WTC11 (cell line): Measurements from ENCODE around the gene EYA2. TPM values are rescaled to one million over a fixed set of nuclear protein-coding genes. Genes with fewer than 3 reads are reported as not detected.

Experiments
- ATAC-seq: fragments of 200-7000 bp; cut with Tn5 transposase; 2 replicates; pipeline ENCODE4 v1.10.0; 2021; ENCODE audit warnings: mild to moderate bottlenecking, moderate library complexity
- CTCF ChIA-PET: fragments of 300-600 bp; sonication (Branson Sonifier 250); formaldehyde crosslinking; loops from one replicate; lab custom pipeline; 2021; ENCODE audit warnings: antibody characterized with exemption; lab: Charles Lee
- POLR2A ChIA-PET: fragments of 350-600 bp; sonication (Branson Sonifier 250); formaldehyde crosslinking; loops from one replicate; lab custom pipeline; 2021; ENCODE audit warnings: antibody characterized with exemption; lab: Charles Lee
- DNase-seq: peaks from one replicate; pipeline ENCODE4 v3.0.0; 2021; ENCODE audit warnings: low spot score
- H3K27ac Mint-ChIP-seq: 2 replicates; pipeline ENCODE4 v1.8.0; 2021; ENCODE audit warnings: mixed read lengths
- H3K27me3 Mint-ChIP-seq: 2 replicates; pipeline ENCODE4 v1.8.0; 2021; ENCODE audit warnings: low read depth, mild to moderate bottlenecking, moderate library complexity, mixed read lengths
- H3K36me3 Mint-ChIP-seq: 2 replicates; pipeline ENCODE4 v1.8.0; 2021; ENCODE audit warnings: mixed read lengths
- H3K4me1 Mint-ChIP-seq: 2 replicates; pipeline ENCODE4 v1.8.0; 2022; ENCODE audit warnings: mixed read lengths
- H3K4me3 Mint-ChIP-seq: 2 replicates; pipeline ENCODE4 v1.8.0; 2021; ENCODE audit warnings: mild to moderate bottlenecking, moderate library complexity, mixed read lengths
- H3K9me3 Mint-ChIP-seq: 2 replicates; pipeline ENCODE4 v1.8.0; 2021; ENCODE audit warnings: mixed read lengths
- CREB1 ChIP-seq: sonication (generic); formaldehyde crosslinking; IDR thresholded peaks from 2 replicates; pipeline ENCODE4 v1.8.0; 2023; ENCODE audit warnings: mild to moderate bottlenecking, missing genetic modification reagents
- CREM ChIP-seq: sonication (generic); formaldehyde crosslinking; IDR thresholded peaks from 2 replicates; pipeline ENCODE4 v1.8.1; 2022; ENCODE audit warnings: mild to moderate bottlenecking, missing genetic modification reagents, moderate library complexity
- ELF4 ChIP-seq: sonication (generic); formaldehyde crosslinking; IDR thresholded peaks from 2 replicates; pipeline ENCODE4 v1.8.1; 2022; ENCODE audit warnings: low read depth, mild to moderate bottlenecking, moderate library complexity, missing genetic modification reagents
- ERG ChIP-seq: fragments of 250-450 bp; sonication (Bioruptor Pico); IDR thresholded peaks from 2 replicates; pipeline ENCODE4 v1.8.0; 2021; ENCODE audit warnings: mild to moderate bottlenecking
- HMGA2 ChIP-seq: fragments of 250-450 bp; sonication (Bioruptor Pico); IDR thresholded peaks from 2 replicates; pipeline ENCODE4 v1.4.0; 2021; ENCODE audit warnings: mild to moderate bottlenecking, moderate library complexity
- JUN ChIP-seq: sonication (generic); formaldehyde crosslinking; IDR thresholded peaks from 2 replicates; pipeline ENCODE4 v1.8.0; 2023; ENCODE audit warnings: mild to moderate bottlenecking, missing genetic modification reagents
- MAX ChIP-seq: sonication (generic); formaldehyde crosslinking; IDR thresholded peaks from 2 replicates; pipeline ENCODE4 v1.8.0; 2022; ENCODE audit warnings: mild to moderate bottlenecking, missing genetic modification reagents
- NFATC4 ChIP-seq: fragments of 250-450 bp; sonication (Bioruptor Pico); IDR thresholded peaks from 2 replicates; pipeline ENCODE4 v1.9.0; 2021; ENCODE audit warnings: mild to moderate bottlenecking
- NFE2L1 ChIP-seq: sonication (generic); formaldehyde crosslinking; IDR thresholded peaks from 2 replicates; pipeline ENCODE4 v1.8.1; 2023; ENCODE audit warnings: missing genetic modification reagents
- SMAD4 ChIP-seq: sonication (generic); formaldehyde crosslinking; IDR thresholded peaks from 2 replicates; pipeline ENCODE4 v1.8.0; 2022; ENCODE audit warnings: mild to moderate bottlenecking, missing genetic modification reagents
- ZBTB43 ChIP-seq: sonication (generic); formaldehyde crosslinking; IDR thresholded peaks from 2 replicates; pipeline ENCODE4 v1.8.1; 2023; ENCODE audit warnings: mild to moderate bottlenecking, missing genetic modification reagents
- ZNF232 ChIP-seq: sonication (generic); formaldehyde crosslinking; IDR thresholded peaks from 2 replicates; pipeline ENCODE4 v1.8.0; 2022; ENCODE audit warnings: mild to moderate bottlenecking, missing genetic modification reagents
- ZNF396 ChIP-seq: fragments of 250-450 bp; sonication (Bioruptor Pico); IDR thresholded peaks from 2 replicates; pipeline ENCODE4 v1.8.0; 2021; ENCODE audit warnings: mild to moderate bottlenecking, moderate library complexity, borderline replicate concordance
- ZNF416 ChIP-seq: fragments of 250-450 bp; sonication (Bioruptor Pico); IDR thresholded peaks from 2 replicates; pipeline ENCODE4 v1.9.0; 2021; ENCODE audit warnings: mild to moderate bottlenecking, inconsistent platforms
- ZNF423 ChIP-seq: fragments of 250-450 bp; sonication (Bioruptor Pico); IDR thresholded peaks from 2 replicates; pipeline ENCODE4 v2.1.2; 2022; ENCODE audit warnings: mild to moderate bottlenecking, moderate library complexity
- ZNF532 ChIP-seq: fragments of 250-450 bp; sonication (Bioruptor Pico); IDR thresholded peaks from 2 replicates; pipeline ENCODE4 v1.9.0; 2021; ENCODE audit warnings: mild to moderate bottlenecking, borderline replicate concordance
- total RNA-seq: library from RNA; stranded (reverse); gene quantifications from 3 replicates; pipeline ENCODE4 v1.2.3, GENCODE V29; 2021
- TF ChIP-seq, protein P1 (sequence below): sonication (generic); formaldehyde crosslinking; IDR thresholded peaks from 2 replicates; pipeline ENCODE4 v1.8.1; 2023; ENCODE audit warnings: mild to moderate bottlenecking, missing genetic modification reagents, borderline replicate concordance
- TF ChIP-seq, protein P2 (sequence below): sonication (generic); formaldehyde crosslinking; IDR thresholded peaks from 2 replicates; pipeline ENCODE4 v1.8.1; 2022; ENCODE audit warnings: low read depth, missing genetic modification reagents, borderline replicate concordance
- TF ChIP-seq, protein P3 (sequence below): sonication (generic); formaldehyde crosslinking; IDR thresholded peaks from 2 replicates; pipeline ENCODE4 v1.8.0; 2023; ENCODE audit warnings: mild to moderate bottlenecking, missing genetic modification reagents
- TF ChIP-seq, protein P4 (sequence below): fragments of 200-600 bp; IDR thresholded peaks from 2 replicates; pipeline ENCODE4 v1.8.0; 2022; ENCODE audit warnings: antibody characterized with exemption

The EYA2 gene
- total RNA-seq, 1 experiment from 2014 or later = 1.5 TPM

DNA sequence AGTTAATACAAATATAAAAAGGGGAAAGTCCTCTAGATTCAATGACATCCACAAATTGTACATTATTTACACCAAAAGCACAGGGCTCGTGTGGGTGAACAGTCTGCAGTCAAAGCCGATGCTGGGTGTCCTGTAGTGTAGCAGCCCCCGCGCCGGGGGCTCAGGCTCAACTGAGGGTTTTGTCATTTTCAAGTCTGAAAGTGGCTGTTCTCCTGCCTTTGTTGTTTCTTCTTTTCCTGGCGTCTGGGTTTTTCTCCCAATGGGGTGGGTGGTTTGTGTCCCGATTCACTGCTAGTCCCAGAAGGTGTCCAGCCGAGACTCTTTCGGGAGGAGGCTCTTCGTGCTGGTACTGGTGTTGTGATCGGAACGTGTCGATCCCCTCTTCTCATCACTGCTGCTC is 315.8 kb downstream of the EYA2 start (continued):
- TF ChIP-seq, protein P1, sequence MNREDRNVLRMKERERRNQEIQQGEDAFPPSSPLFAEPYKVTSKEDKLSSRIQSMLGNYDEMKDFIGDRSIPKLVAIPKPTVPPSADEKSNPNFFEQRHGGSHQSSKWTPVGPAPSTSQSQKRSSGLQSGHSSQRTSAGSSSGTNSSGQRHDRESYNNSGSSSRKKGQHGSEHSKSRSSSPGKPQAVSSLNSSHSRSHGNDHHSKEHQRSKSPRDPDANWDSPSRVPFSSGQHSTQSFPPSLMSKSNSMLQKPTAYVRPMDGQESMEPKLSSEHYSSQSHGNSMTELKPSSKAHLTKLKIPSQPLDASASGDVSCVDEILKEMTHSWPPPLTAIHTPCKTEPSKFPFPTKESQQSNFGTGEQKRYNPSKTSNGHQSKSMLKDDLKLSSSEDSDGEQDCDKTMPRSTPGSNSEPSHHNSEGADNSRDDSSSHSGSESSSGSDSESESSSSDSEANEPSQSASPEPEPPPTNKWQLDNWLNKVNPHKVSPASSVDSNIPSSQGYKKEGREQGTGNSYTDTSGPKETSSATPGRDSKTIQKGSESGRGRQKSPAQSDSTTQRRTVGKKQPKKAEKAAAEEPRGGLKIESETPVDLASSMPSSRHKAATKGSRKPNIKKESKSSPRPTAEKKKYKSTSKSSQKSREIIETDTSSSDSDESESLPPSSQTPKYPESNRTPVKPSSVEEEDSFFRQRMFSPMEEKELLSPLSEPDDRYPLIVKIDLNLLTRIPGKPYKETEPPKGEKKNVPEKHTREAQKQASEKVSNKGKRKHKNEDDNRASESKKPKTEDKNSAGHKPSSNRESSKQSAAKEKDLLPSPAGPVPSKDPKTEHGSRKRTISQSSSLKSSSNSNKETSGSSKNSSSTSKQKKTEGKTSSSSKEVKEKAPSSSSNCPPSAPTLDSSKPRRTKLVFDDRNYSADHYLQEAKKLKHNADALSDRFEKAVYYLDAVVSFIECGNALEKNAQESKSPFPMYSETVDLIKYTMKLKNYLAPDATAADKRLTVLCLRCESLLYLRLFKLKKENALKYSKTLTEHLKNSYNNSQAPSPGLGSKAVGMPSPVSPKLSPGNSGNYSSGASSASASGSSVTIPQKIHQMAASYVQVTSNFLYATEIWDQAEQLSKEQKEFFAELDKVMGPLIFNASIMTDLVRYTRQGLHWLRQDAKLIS (CRISPR knock-in tag) = no peak
- TF ChIP-seq MAX (CRISPR knock-in tag) (no peak), NFE2L1 (no peak), ZNF532 (CRISPR knock-in tag) (no peak), CREB1 (CRISPR knock-in tag) (no peak), ELF4 (CRISPR knock-in tag) (no peak), SMAD4 (no peak), NFATC4 (CRISPR knock-in tag) (no peak), ZNF423 (CRISPR knock-in tag) (no peak)
- TF ChIP-seq, protein P2, sequence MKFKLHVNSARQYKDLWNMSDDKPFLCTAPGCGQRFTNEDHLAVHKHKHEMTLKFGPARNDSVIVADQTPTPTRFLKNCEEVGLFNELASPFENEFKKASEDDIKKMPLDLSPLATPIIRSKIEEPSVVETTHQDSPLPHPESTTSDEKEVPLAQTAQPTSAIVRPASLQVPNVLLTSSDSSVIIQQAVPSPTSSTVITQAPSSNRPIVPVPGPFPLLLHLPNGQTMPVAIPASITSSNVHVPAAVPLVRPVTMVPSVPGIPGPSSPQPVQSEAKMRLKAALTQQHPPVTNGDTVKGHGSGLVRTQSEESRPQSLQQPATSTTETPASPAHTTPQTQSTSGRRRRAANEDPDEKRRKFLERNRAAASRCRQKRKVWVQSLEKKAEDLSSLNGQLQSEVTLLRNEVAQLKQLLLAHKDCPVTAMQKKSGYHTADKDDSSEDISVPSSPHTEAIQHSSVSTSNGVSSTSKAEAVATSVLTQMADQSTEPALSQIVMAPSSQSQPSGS (CRISPR knock-in tag) = no peak
- TF ChIP-seq, protein P3, sequence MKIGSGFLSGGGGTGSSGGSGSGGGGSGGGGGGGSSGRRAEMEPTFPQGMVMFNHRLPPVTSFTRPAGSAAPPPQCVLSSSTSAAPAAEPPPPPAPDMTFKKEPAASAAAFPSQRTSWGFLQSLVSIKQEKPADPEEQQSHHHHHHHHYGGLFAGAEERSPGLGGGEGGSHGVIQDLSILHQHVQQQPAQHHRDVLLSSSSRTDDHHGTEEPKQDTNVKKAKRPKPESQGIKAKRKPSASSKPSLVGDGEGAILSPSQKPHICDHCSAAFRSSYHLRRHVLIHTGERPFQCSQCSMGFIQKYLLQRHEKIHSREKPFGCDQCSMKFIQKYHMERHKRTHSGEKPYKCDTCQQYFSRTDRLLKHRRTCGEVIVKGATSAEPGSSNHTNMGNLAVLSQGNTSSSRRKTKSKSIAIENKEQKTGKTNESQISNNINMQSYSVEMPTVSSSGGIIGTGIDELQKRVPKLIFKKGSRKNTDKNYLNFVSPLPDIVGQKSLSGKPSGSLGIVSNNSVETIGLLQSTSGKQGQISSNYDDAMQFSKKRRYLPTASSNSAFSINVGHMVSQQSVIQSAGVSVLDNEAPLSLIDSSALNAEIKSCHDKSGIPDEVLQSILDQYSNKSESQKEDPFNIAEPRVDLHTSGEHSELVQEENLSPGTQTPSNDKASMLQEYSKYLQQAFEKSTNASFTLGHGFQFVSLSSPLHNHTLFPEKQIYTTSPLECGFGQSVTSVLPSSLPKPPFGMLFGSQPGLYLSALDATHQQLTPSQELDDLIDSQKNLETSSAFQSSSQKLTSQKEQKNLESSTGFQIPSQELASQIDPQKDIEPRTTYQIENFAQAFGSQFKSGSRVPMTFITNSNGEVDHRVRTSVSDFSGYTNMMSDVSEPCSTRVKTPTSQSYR (CRISPR knock-in tag) = no peak
- TF ChIP-seq, all 79 proteins: peak for 0

- Mint-ChIP-seq H3K27me3 (no peaks in the 10 kb centered on the region), H3K4me3 (no peak overlapping the region), H3K9me3 (no peaks in the 10 kb centered on the region), H3K36me3 (peaks cover 37% of the 10 kb centered on the region), H3K27ac (no peak overlapping the region), H3K4me1 (peaks cover 18% of the 10 kb centered on the region)
- POLR2A ChIA-PET = no interaction called here
- CTCF ChIA-PET = interaction anchor here (1.2 kb wide), 1 partner anchor 15 kb away, joined by 4 read pairs; no protein-coding TSS in a partner anchor
- DNase-seq = no peak
- no peak for ATAC-seq
- TF ChIP-seq ZNF416 (CRISPR knock-in tag) (no peak), ZNF396 (CRISPR knock-in tag) (no peak), ZBTB43 (CRISPR knock-in tag) (no peak), CREB1 (CRISPR knock-in tag) (no peak), ZNF232 (CRISPR knock-in tag) (no peak), ERG (CRISPR knock-in tag) (no peak), JUN (CRISPR knock-in tag) (no peak), CREM (CRISPR knock-in tag) (no peak), HMGA2 (CRISPR knock-in tag) (no peak)
- TF ChIP-seq, protein P4, sequence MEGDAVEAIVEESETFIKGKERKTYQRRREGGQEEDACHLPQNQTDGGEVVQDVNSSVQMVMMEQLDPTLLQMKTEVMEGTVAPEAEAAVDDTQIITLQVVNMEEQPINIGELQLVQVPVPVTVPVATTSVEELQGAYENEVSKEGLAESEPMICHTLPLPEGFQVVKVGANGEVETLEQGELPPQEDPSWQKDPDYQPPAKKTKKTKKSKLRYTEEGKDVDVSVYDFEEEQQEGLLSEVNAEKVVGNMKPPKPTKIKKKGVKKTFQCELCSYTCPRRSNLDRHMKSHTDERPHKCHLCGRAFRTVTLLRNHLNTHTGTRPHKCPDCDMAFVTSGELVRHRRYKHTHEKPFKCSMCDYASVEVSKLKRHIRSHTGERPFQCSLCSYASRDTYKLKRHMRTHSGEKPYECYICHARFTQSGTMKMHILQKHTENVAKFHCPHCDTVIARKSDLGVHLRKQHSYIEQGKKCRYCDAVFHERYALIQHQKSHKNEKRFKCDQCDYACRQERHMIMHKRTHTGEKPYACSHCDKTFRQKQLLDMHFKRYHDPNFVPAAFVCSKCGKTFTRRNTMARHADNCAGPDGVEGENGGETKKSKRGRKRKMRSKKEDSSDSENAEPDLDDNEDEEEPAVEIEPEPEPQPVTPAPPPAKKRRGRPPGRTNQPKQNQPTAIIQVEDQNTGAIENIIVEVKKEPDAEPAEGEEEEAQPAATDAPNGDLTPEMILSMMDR = no peak
Measured at GRCh38 chr20:47211036-47211435, 316.4 kb downstream of the EYA2 start.
